Fibroblast of skin of abdomen (primary cell): ENCODE data around the gene SLC25A22.

Source experiments
- DNase-seq: peaks from one replicate; pipeline ENCODE4 v3.0.0-alpha.2; 2013

The SLC25A22 gene

DNA sequence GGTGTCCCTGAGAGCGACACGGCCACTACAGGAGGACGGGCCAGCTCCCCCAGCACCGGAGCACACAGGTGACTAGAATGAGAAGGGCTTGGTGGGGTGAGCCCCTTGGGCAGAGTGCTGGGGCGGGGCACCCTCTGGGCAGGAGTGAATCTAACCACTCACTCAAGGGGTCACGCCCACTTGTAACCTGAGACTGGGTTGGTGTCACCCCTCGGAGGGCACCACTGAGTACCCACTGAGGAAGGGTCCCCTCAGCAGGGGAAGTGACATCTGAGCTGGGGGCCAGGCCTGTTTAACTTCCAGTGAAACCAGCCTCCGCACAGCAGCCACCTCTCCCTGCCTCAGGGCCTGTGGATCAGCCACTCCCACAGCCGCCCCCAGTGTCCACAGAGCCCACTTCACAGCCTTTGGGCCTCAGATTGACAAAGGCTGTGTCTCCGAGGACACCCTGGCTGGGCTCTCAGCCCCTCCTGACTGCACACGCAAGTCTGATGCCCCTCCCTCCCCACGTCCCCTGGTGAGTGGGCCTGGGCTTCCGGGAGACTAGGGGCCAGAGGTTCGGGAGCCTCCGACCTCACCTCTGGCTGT, 26.4 kb downstream of the SLC25A22 start:
- DNase-seq, result no peak

DNA sequence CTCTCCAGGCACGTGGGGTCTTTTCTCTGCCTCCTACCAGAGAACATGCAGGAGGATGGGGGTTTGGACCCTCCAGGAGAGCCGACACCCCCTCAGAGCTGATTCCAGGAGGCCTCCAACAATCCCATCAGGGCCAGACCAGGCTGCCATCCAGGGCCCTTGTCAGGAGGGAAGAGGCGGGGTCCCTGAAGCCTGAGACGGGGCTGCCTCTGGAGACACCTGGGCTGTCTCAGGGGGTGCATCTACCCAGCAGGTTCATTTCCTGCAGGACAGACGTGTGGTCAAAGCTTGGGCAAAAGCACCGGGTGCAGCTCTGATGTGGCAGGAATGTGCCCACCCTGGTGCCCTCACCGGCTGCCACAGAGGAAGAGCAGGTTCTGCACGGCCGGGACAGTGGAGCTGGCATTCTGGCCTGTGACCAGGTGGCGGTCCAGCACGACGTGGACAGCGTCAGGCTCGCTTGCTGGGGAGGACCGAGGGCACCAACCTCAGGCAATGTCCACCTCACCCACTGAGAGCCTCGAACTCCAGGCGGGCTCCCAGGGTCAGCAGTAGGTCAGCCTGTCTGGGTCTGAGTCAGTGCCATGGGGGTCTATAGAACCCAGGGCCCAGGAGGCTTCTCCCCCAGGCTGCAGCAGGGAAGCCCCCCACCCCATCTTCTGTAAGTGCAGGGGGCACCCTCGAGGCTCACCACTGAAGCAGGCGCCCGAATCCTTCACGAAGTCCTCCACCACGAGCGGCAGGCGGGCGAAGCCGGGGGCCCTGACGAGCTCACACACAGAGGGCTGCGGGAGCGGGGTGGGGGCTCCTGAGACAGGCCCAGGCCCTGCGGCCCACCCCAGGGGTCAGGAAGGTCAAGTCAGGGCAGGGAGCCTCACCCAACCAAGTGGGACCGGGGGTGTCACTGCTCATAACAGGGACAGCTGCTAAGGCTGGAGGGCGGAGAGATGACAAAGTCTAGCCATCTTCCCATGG, 27.2 kb downstream of the SLC25A22 start:
- no peak for DNase-seq

DNA sequence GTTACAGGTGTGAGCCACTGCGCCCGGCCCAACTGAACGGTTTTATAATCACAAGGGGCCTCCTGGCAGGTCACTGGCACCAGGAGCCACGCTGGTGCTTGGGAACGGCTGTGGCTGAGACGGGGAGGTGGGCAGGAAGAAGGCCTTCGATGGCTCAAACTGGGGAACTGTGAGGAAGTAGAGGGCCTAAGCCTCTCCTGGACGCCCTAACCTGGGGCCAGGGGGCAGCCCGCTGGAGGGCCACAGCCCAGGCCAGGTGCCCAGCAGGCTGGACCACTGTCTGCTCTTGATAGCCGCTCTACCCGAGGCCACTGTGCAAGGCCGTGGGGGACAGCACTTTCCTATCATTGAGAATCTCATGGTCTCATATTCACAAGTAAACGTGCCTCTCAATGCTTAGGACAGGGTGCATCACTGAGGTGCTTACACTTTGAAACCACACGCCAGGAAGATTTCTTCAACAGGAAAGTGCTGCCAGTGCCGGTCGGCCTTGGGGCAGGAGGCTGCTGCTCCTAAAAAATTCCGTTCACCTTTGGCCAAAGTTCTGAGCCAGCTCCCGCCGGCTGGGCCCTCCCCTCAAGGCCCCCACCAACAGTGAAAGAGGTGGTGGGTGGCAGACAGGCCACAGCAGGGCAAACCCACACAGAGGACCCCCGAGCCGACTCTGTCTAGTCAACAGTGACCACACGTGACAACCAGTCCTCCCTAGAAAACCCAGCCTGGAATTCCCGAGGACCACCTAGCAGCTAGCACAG, 28.0 kb downstream of the SLC25A22 start:
- DNase-seq, result no peak

GRCh38 chr11:767238-767637, 30.8 kb downstream of the SLC25A22 start:
- DNase-seq, result no peak

- DNase-seq, result no peak
These were observed 31.2 kb downstream of the SLC25A22 start for GRCh38 chr11:766936-767210.

- no peak for DNase-seq
These were observed 31.8 kb downstream of the SLC25A22 start for GRCh38 chr11:766106-766935.

DNA sequence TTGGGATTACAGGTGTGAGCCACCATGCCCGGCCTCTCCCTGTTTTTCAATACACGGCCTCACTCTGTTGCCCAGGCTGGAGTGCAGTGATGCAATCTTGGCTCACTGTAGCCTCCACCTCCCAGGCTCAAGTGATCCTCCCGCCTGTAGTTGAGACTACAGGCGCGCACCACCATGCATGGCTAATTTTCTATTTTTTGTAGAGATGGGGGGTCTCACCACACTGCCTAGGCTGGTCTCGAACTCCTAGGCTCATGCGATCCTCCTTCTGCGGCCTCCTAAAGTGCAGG, 32.3 kb downstream of the SLC25A22 start:
- DNase-seq, result no peak

GRCh38 chr11:765025-765801, 32.9 kb downstream of the SLC25A22 start:
- DNase-seq, result peak; percentile 36

- no peak for DNase-seq
These were observed 33.6 kb downstream of the SLC25A22 start for GRCh38 chr11:764322-765024.

DNA sequence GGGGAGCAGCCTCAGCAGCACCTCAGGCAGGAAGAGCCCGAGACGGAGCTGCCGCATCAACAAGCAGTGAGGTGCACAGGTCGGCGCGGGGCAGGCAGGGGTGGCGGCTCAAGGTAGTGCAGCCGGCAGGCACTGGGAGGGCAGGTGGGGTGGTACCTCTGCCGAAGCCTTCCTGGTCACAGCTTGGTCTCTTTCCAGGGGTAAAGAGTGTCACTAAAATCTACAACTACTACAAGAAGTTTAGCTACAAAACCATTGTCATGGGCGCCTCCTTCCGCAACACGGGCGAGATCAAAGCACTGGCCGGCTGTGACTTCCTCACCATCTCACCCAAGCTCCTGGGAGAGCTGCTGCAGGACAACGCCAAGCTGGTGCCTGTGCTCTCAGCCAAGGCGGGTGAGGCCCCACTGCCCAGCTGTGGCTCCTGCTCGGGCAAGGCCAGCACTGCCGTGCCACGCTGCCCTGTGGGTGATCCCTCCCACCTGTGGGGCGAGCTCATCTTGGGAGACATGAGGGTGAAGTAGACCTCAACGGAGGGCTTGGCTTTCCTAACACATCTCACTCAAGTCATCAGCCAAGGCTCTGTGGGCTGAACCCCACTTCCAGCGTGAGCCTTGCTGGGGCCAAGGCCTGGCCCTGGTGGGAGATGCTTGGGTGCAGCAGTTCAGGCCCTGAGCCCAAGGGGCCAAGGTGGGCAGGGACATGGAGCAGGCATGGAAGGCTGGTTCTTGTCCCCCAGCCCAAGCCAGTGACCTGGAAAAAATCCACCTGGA, 34.3 kb downstream of the SLC25A22 start:
- DNase-seq, result no peak

DNA sequence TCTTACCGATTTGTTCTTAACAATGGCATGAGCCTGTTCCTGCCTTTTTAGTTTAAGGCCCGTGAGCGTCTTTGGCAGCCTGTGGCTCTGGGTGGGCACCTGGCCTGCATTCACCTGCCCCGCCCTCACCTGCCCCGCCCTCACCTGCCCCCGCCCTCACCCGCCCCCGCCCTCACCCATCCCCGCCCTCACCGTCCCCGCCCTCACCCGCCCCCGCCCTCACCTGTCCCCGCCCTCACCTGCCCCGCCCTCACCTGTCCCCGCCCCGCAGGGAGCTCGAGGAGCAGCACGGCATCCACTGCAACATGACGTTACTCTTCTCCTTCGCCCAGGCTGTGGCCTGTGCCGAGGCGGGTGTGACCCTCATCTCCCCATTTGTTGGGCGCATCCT, 35.0 kb downstream of the SLC25A22 start:
- DNase-seq, result no peak

DNA sequence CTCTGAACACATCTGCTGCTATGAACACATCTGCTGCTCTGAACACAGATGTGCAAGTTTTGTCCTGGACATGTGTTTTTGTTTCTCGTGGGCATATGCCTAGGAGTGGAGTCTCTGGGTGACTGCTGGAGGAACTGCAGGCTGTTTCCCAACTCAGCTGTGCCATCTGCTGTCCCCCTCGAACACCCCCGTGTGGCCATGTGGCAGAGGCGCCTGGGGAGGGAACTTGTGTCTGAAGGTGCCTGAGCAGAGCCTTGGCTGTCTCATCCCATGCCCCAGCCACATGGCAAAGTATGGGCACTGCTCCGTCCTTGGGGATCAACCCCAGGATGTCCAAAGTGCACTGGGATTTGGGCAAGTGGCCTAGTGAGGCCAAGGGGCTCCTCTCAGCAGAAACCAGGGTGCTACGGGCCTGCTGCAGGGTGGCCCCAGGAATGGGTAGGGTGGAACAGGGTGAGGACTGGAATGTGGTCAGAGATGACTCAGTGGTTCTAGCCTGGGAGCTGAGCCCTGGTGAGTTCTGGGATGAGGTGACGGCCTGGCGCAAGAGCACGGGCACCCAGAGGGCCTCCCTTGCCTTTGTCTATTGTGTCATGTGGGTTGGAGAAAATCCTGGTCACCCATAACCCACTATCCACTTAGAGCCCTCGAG, 35.5 kb downstream of the SLC25A22 start:
- DNase-seq, result peak; percentile 57

DNA sequence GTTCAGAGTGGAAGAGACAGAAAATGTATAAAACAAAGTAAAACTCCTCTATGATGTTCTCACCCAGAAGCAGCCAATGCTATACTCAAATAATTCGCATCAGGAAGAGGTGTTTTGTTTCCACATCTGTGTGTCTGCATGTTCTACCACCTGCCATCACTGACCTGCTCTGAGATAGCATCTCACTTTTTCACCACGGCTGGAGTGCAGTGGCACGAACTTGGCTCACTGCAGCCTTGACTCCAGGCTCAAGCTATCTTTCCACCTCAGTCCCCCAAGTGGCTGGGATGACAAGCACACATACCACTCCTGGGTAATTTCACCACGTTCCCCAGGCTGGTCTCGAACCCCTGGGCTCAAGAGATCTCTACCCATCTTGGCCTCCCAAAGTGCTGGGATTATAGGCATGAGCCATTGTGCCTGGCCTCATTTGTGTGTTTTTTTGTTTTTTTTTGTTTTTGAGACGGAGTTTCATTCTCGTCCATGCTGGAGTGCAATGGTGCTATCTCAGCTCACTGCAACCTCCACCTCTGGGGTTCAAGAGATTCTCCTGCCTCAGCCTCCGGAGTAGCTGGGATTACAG, 36.5 kb downstream of the SLC25A22 start:
- DNase-seq, result no peak

GRCh38 chr11:760236-760635, 37.8 kb downstream of the SLC25A22 start:
- DNase-seq, result no peak

GRCh38 chr11:749731-750130, 48.4 kb downstream of the SLC25A22 start:
- no peak for DNase-seq

DNA sequence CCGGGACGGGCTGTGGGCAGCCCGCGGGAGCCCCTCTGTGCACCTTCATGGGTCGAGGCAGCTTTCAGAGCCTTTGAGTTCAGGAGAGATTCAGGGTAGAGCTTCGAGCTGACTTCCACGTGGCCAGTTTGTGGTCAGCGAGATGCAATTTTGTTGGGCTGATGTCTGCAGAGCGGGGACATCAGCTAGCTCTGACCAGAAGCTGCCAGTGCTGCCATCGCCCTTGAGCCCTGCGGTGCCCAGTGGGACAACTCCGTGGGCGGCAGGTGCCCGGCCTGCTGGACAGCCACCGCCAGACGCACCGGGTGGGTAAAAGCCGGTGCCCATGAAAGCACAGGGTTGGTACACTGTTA, 50.1 kb downstream of the SLC25A22 start:
- DNase-seq, result no peak

- DNase-seq, result peak; percentile 83
These were observed 50.7 kb downstream of the SLC25A22 start, which contains the start of gene TALDO1 for GRCh38 chr11:747158-748006. Gene TALDO1 (plus strand): TSS chr11:747464. CDS start chr11:747482, 18 bp downstream.

GRCh38 chr11:746289-747157, 51.6 kb downstream of the SLC25A22 start:
- no peak for DNase-seq
